DOHH2 (cell line): ENCODE results near the gene KCNQ1OT1.

Source experiments
- H3F3A ChIP-seq: fragments of 200-600 bp; sonication (generic), shearing (Covaris generic); 2 replicates; pipeline ENCODE4 v1.6.0; 2016; ENCODE audit warnings: antibody characterized with exemption, mild to moderate bottlenecking; ENCODE audit not compliant: control insufficient read depth, insufficient read depth
- H3K27ac ChIP-seq: fragments of 200-600 bp; sonication (generic); 2 replicates; pipeline ENCODE4 v1.5.1; 2014; ENCODE audit warnings: low read depth, mild to moderate bottlenecking, low read length, moderate library complexity
- H3K27me3 ChIP-seq: fragments of 200-600 bp; sonication (generic); 2 replicates; pipeline ENCODE4 v1.6.1; 2014; ENCODE audit warnings: mild to moderate bottlenecking, low read length, mixed read lengths; ENCODE audit not compliant: control insufficient read depth
- H3K36me3 ChIP-seq: fragments of 200-600 bp; sonication (generic); 2 replicates; pipeline ENCODE4 v1.6.1; 2014; ENCODE audit warnings: mild to moderate bottlenecking, low read length, moderate library complexity, mixed read lengths; ENCODE audit not compliant: control insufficient read depth
- H3K4me1 ChIP-seq: fragments of 200-600 bp; sonication (generic); 2 replicates; pipeline ENCODE4 v1.6.1; 2014; ENCODE audit warnings: mild to moderate bottlenecking, low read length, mixed read lengths; ENCODE audit not compliant: control insufficient read depth
- H3K4me2 ChIP-seq: fragments of 200-600 bp; sonication (generic); 2 replicates; pipeline ENCODE4 v1.6.0; 2014; ENCODE audit warnings: mild to moderate bottlenecking, low read length, moderate library complexity
- H3K4me3 ChIP-seq: fragments of 200-600 bp; sonication (generic); 2 replicates; pipeline ENCODE4 v1.5.1; 2014; ENCODE audit warnings: mild to moderate bottlenecking, low read length, mixed read lengths
- H3K79me2 ChIP-seq: fragments of 200-600 bp; sonication (generic); 2 replicates; pipeline ENCODE4 v1.6.1; 2014; ENCODE audit warnings: mild to moderate bottlenecking, low read length, mixed read lengths; ENCODE audit not compliant: control insufficient read depth
- H3K9me2 ChIP-seq: fragments of 200-600 bp; sonication (generic); replicated peaks from 2 replicates; pipeline ENCODE4 v1.6.1; 2014; ENCODE audit warnings: mild to moderate bottlenecking, low read length, mixed read lengths; ENCODE audit not compliant: control insufficient read depth
- H3K9me3 ChIP-seq: fragments of 200-600 bp; sonication (generic); 2 replicates; pipeline ENCODE4 v1.6.1; 2014; ENCODE audit warnings: antibody characterized with exemption, low read length, mixed read lengths; ENCODE audit not compliant: control insufficient read depth, insufficient read depth
- H4K20me1 ChIP-seq: fragments of 200-600 bp; sonication (generic); 2 replicates; pipeline ENCODE4 v1.6.0; 2014; ENCODE audit warnings: low read depth, mild to moderate bottlenecking, antibody characterized with exemption, low read length, moderate library complexity; ENCODE audit not compliant: control insufficient read depth, insufficient read depth
- EZH2phosphoT487 ChIP-seq: fragments of 200-600 bp; sonication (generic); IDR thresholded peaks from 2 replicates; pipeline ENCODE4 v1.6.1; 2017; ENCODE audit warnings: borderline replicate concordance, mild to moderate bottlenecking, antibody characterized with exemption, low read length, moderate library complexity, mixed read lengths
- TF ChIP-seq, protein P1 (sequence below): fragments of 200-600 bp; sonication (generic); IDR thresholded peaks from one replicate; pipeline ENCODE4 v1.5.1; 2014; ENCODE audit warnings: antibody characterized with exemption, mild to moderate bottlenecking, low read depth, low read length; ENCODE audit not compliant: poor library complexity, severe bottlenecking

Gene KCNQ1OT1

DNA sequence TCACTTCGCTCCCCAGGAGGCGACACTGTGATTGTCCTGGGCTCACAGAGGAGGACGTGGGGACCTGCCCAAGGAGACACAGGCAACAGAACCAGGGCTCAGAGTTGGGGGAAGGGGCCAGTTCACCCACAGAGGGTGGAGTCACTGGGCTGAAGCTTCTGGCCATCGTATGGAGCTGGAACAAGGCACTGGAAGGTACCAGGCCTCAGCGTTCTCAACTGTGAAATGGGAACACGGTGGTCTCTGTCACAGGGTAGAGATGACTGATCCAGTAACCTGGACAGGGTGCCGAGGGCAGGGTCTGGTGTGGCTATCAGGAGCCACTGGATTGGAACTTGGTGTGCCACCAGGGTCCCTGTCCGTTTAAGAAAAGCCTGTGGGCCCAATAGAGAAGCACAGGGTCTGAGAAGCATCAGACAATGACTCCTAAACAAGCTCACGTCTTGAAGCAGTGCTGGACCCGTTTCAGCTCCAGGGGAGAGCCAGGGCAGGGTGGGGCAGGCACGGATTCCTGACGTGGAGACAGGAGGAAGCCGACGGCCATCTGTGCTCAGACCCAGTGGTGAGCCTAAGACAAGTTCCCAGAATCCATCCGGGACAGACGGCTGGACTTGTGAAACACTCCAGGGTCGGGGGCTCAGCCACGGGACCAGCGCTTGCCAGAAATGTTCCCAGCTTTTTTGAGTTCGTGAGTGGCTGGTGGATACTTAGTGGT is 25.0 kb upstream of the KCNQ1OT1 start:
- H3K9me2 ChIP-seq, result no peaks in the 10 kb centered on the region
- no peaks in the 10 kb centered on the region for H3K79me2 ChIP-seq
- H3K27ac ChIP-seq, result no peak overlapping the region
- H3K27me3 ChIP-seq, result no peaks in the 10 kb centered on the region
- no peaks in the 10 kb centered on the region for H3F3A ChIP-seq
- H3K4me1 ChIP-seq, result no peaks in the 10 kb centered on the region
- H3K4me2 ChIP-seq, result no peak overlapping the region
- H3K36me3 ChIP-seq, result no peaks in the 10 kb centered on the region
- no peaks in the 10 kb centered on the region for H4K20me1 ChIP-seq
- no peaks in the 10 kb centered on the region for H3K9me3 ChIP-seq
- H3K4me3 ChIP-seq, result no peak overlapping the region
- no peak for TF ChIP-seq EZH2phosphoT487
- TF ChIP-seq, protein P1, sequence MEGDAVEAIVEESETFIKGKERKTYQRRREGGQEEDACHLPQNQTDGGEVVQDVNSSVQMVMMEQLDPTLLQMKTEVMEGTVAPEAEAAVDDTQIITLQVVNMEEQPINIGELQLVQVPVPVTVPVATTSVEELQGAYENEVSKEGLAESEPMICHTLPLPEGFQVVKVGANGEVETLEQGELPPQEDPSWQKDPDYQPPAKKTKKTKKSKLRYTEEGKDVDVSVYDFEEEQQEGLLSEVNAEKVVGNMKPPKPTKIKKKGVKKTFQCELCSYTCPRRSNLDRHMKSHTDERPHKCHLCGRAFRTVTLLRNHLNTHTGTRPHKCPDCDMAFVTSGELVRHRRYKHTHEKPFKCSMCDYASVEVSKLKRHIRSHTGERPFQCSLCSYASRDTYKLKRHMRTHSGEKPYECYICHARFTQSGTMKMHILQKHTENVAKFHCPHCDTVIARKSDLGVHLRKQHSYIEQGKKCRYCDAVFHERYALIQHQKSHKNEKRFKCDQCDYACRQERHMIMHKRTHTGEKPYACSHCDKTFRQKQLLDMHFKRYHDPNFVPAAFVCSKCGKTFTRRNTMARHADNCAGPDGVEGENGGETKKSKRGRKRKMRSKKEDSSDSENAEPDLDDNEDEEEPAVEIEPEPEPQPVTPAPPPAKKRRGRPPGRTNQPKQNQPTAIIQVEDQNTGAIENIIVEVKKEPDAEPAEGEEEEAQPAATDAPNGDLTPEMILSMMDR, result no peak

DNA sequence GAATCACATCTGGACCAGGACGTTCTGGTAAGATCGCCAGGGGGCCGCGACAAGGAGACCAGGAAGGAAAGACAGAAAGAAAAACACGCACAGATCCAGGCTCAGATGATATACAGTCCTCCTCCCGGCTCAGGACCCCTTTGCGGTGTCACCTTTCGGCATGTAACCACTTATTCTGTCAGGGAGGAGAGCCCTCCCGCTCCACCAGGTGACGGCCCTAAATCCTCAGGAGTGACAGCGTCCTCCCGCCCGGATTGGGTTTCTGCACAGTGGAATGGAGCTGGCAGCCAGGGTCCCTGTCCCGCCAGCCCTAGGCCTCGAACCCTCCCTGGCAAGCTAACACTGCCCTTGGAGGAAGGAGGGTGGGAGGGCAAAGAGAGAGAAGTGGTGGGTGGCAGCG is 24.3 kb upstream of the KCNQ1OT1 start:
- Histone ChIP-seq H3K27ac (no peak overlapping the region), H3K36me3 (no peaks in the 10 kb centered on the region), H3K9me3 (no peaks in the 10 kb centered on the region), H3K4me3 (no peak overlapping the region), H3K79me2 (no peaks in the 10 kb centered on the region), H3K9me2 (no peaks in the 10 kb centered on the region), H3K4me2 (no peak overlapping the region), H3F3A (no peaks in the 10 kb centered on the region), H3K27me3 (no peaks in the 10 kb centered on the region), H4K20me1 (no peaks in the 10 kb centered on the region), H3K4me1 (no peaks in the 10 kb centered on the region)
- TF ChIP-seq EZH2phosphoT487, result no peak
- TF ChIP-seq, protein P1, result no peak

DNA sequence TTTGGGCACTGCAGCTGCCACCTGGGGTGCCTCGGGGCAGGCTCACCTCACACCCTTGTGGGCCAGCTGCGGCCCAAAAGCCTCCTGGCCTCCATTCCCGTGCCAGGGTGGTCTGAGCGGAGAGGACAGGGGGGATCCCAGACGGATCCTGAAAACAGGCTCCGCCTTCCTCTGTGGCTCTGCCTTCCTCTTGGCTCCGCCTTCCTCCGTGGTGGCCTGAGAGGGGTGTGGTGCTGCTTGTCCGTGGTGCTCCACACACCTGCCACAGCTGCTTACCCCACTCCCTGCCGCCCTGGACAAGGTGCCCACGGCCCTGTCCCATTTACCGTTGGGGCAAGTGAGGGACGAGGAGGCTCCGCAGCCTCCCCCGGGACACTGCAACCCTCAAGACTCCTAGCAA is 23.2 kb upstream of the KCNQ1OT1 start:
- Histone ChIP-seq H4K20me1 (no peaks in the 10 kb centered on the region), H3K4me2 (no peak overlapping the region), H3K9me3 (no peaks in the 10 kb centered on the region), H3K79me2 (no peaks in the 10 kb centered on the region), H3K27ac (no peak overlapping the region), H3K4me3 (no peak overlapping the region), H3F3A (no peaks in the 10 kb centered on the region), H3K4me1 (no peaks in the 10 kb centered on the region), H3K9me2 (no peaks in the 10 kb centered on the region), H3K27me3 (no peaks in the 10 kb centered on the region), H3K36me3 (no peaks in the 10 kb centered on the region)
- no peak for TF ChIP-seq EZH2phosphoT487
- TF ChIP-seq, protein P1, result no peak
